Ishikawa (cell line): ENCODE data around the gene IGF2BP1.

ENCODE experiments used
- CEBPB ChIP-seq: IDR thresholded peaks from 2 replicates; pipeline ENCODE4 v1.6.1; 2012
- CREB1 ChIP-seq: IDR thresholded peaks from 2 replicates; pipeline ENCODE4 v1.6.1; 2012; ENCODE audit warnings: low read depth
- FOXM1 ChIP-seq: IDR thresholded peaks from 2 replicates; pipeline ENCODE4 v1.6.1; 2012; ENCODE audit warnings: low read depth, borderline replicate concordance
- NFIC ChIP-seq: IDR thresholded peaks from 2 replicates; pipeline ENCODE4 v1.6.1; 2012
- RAD21 ChIP-seq: IDR thresholded peaks from 2 replicates; pipeline ENCODE4 v1.6.1; 2012; ENCODE audit warnings: low read depth
- REST ChIP-seq: IDR thresholded peaks from 2 replicates; pipeline ENCODE4 v1.6.1; 2012; ENCODE audit warnings: low read depth, mild to moderate bottlenecking

- TF ChIP-seq REST (no peak), FOXM1 (no peak), NFIC (peak; percentile 94), CEBPB (no peak), CREB1 (no peak), RAD21 (no peak)
Observed at GRCh38 chr17:49016775-49017463, 19.7 kb downstream of the IGF2BP1 start.
